GM12864 (cell line): ENCODE measurements around the gene TSPAN13.

Experiments
- DNase-seq: peaks from one replicate; pipeline ENCODE4 v3.0.0-alpha.2; 2011; ENCODE audit warnings: low read depth
- H3K4me3 ChIP-seq: 2 replicates; pipeline ENCODE4 v1.5.1; 2011; ENCODE audit warnings: mild to moderate bottlenecking, low read depth, low read length, control low read depth
- CTCF ChIP-seq: IDR thresholded peaks from 2 replicates; pipeline ENCODE4 v1.5.1; 2011; ENCODE audit warnings: low read depth, mild to moderate bottlenecking, moderate library complexity, low read length, control low read depth, inconsistent platforms; ENCODE audit errors: missing control alignments

TSPAN13 gene

GRCh38 chr7:16744518-16745250 lies 8.9 kb upstream of the TSPAN13 start:
- no peak overlapping the region for H3K4me3 ChIP-seq
- TF ChIP-seq CTCF = no peak
- no peak for DNase-seq

- H3K4me3 ChIP-seq = no peak overlapping the region
- DNase-seq = no peak
- TF ChIP-seq CTCF = no peak
Measured at GRCh38 chr7:16745645-16746044, 7.9 kb upstream of the TSPAN13 start.

GRCh38 chr7:16747102-16747501 lies 6.5 kb upstream of the TSPAN13 start:
- H3K4me3 ChIP-seq = no peak overlapping the region
- no peak for DNase-seq
- TF ChIP-seq CTCF = no peak

GRCh38 chr7:16753932-16754855 lies 639 bp downstream of the TSPAN13 start:
- H3K4me3 ChIP-seq = peak overlapping the region; percentile 37
- no peak for DNase-seq
- no peak for TF ChIP-seq CTCF

- TF ChIP-seq CTCF = no peak
- no peak overlapping the region for H3K4me3 ChIP-seq
- no peak for DNase-seq
Measured at GRCh38 chr7:16754856-16755317, 1.3 kb downstream of the TSPAN13 start.

GRCh38 chr7:16755397-16755796 lies 1.8 kb downstream of the TSPAN13 start:
- TF ChIP-seq CTCF = no peak
- no peak overlapping the region for H3K4me3 ChIP-seq
- no peak for DNase-seq
